Heart right ventricle (tissue), 16 donors: ENCODE results near the gene ABHD12. TPM values are rescaled to one million over a fixed set of nuclear protein-coding genes. Genes with fewer than 3 reads are reported as not detected.

Source experiments
- ATAC-seq, 8 donors: fragments of 200-7000 bp; cut with Tn5 transposase; one replicate each; pipeline ENCODE4 v1.9.1; 2020; ENCODE audit warnings: mild to moderate bottlenecking in 8 of 8, moderate library complexity in 8 of 8, moderate number of reproducible peaks in 1 of 8
- DNase-seq, 2 donors: peaks; one replicate each; pipeline ENCODE4 v3.0.0-alpha.2; 2020
- H3K27ac ChIP-seq, 10 donors: fragments of 200-600 bp; sonication (generic) in 2 of 10; one replicate each; pipeline versions ENCODE4 v1.5.0 to v1.8.0; 2020 to 2022; ENCODE audit warnings: mild to moderate bottlenecking in 3 of 10
- H3K27me3 ChIP-seq, 7 donors: fragments of 200-600 bp; one replicate each; pipeline ENCODE4 v1.8.0; 2021 to 2022; ENCODE audit warnings: mild to moderate bottlenecking in 2 of 7
- H3K36me3 ChIP-seq, 9 donors: fragments of 200-600 bp; sonication (generic) in 1 of 9; one replicate each; pipeline versions ENCODE4 v1.5.0 to v1.8.0; 2020 to 2022; ENCODE audit warnings: mild to moderate bottlenecking in 2 of 9
- H3K4me1 ChIP-seq, 9 donors: fragments of 200-600 bp; sonication (generic) in 1 of 9; one replicate each; pipeline versions ENCODE4 v1.5.0 to v1.8.0; 2020 to 2022; ENCODE audit warnings: mild to moderate bottlenecking in 4 of 9
- H3K4me3 ChIP-seq, 10 donors: fragments of 200-600 bp; sonication (generic) in 2 of 10; one replicate each; pipeline versions ENCODE4 v1.5.0 to v1.8.0; 2020 to 2022; ENCODE audit warnings: mild to moderate bottlenecking in 7 of 10, moderate library complexity in 2 of 10
- H3K9me3 ChIP-seq, 11 donors: fragments of 200-600 bp in 10 of 11; sonication (generic) in 2 of 11; one replicate each; pipeline versions ENCODE4 v1.5.0 to v1.8.0; 2013 to 2022; ENCODE audit warnings: mild to moderate bottlenecking in 2 of 11, control low read depth in 1 of 11, moderate library complexity in 1 of 11
- CTCF ChIP-seq, 9 donors: fragments of 200-600 bp; sonication (generic) in 2 of 9; IDR thresholded peaks; one replicate each; pipeline versions ENCODE4 v1.5.0 to v1.8.0; 2021 to 2022; ENCODE audit warnings: antibody characterized with exemption in 9 of 9, mild to moderate bottlenecking in 5 of 9, moderate library complexity in 1 of 9
- WGBS, 2 donors: extraction: QIAGEN DNeasy Blood & Tissue Kit; methylation state at CpG; one replicate each; pipeline ENCODE4 v1.1.7; 2013; ENCODE audit warnings: inconsistent platforms in 1 of 2; 5-methylcytosine and 5-hydroxymethylcytosine counted together
- intact Hi-C, 10 donors: fragments of 100-400 bp; cut with DNase I; formaldehyde crosslinking; loops; one replicate each; pipeline versions ENCODE4 v1.11.1 to v1.14.2; 2022
- polyA plus RNA-seq, 2 donors: library from polyadenylated mRNA; stranded (reverse); fragments of 200-250 nt; gene quantifications; one replicate each; pipeline ENCODE4 v1.2.3, GENCODE V29; 2013
- total RNA-seq, 10 donors: library from RNA; stranded (reverse); fragmentation: NEBNext Ultra II Directional in 3 of 10; extraction: Animal tissue kit (Norgen Biotek cat#: 25700) in 3 of 10; gene quantifications; one replicate each; pipeline versions ENCODE4 v1.2.1 to v1.2.4, GENCODE V29; 2021 to 2023
- donor health status: Arrhythmogenic right ventricular cardiomyopathy.
- donor health status: ischemic (EF 13 %, LVEDD 7.1; RV severe dilation, severe dysfunction).
- donor health status: healthy with polysubstance abuse.
- donor health status: DM: no; HTN: yes; CAD: no.
- donor health status: DM: no; HTN: no; CAD: no.
- donor health status: ischemic (EF 25% LVEDD 6.9; RV normal size, moderate dysfunction).
- donor health status: ischemic (EF 25% LVEDD 5.7; RV mildly dilated, moderate dysfunction).
- donor health status: healthy.
- donor health status: DM: yes; HTN: yes; CAD: no.
- donor health status: Ischemic cardiomyopathy.
- donor health status: ischemic (EF 35%, LVEDD 5.7; RV mildly dilated, moderate dysfunction).
- donor health status: nonischemic (EF 11% LVEDD 7.7; RV severe dilation, severe dysfunction).
- donor health status: DM: yes; HTN: yes; CAD: no.
- donor health status: PGD.
- donor health status: ischemic (EF 29% LVEDD 5.4; RV normal size, mild dysfunction).
- donor health status: nonischemic (EF 23%, LVEDD 6.1; RV moderate dilation, normal function).

Gene ABHD12
- total and polyA plus RNA-seq, 12 donors, result 21.1 to 41.3 (median 28.1) TPM

DNA sequence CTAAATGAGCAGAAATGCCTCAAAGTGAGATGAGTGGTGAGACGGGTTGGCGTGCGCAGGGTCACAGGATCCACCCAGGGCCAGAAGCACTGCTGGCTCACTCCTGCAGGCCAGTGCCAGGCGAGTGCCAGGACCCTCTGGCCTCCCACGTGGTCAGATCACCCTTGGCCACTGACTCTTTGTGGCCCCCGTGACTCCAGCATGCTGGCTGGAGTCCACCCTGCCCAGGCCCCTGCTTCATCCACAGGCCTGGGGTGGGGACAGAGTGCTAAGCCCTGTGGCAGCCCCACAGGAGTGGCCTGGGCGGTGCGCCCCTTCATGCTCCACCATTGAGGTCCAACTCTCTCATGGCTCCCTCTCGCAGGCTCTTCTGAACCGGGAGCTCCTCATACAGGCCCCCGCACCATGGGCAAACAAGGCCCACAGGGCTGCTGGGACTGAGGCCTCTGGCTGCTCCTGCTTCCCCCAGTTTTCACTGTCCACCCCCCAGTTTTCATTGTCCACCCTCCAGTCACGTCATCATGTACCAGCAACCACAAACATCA lies 61.6 kb downstream of the ABHD12 start:
- H3K4me3 ChIP-seq, result no peak overlapping the region
- TF ChIP-seq CTCF (IDR thresholded peaks at IDR 0.05), result no peak
- ATAC-seq (peak in 2 of 8 donors; percentile 12 to 29), DNase-seq (no peak)
- H3K9me3 ChIP-seq, result peaks cover 0 to 6% (median 0%) of the 10 kb centered on the region in 11 donors
- WGBS, 2 donors, result 97 to 98% methylated on average over 12 of the region's 12 CpGs
- H3K27ac ChIP-seq, result no peak overlapping the region
- no peaks in the 10 kb centered on the region for H3K27me3 ChIP-seq
- no peaks in the 10 kb centered on the region for H3K36me3 ChIP-seq
- H3K4me1 ChIP-seq, result peaks cover 0 to 27% (median 9%) of the 10 kb centered on the region in 9 donors
- intact Hi-C loops, result loop anchor here in 1 of 10 donors (10.0 kb wide), 1 partner anchor 46 kb away; no protein-coding TSS in a partner anchor

DNA sequence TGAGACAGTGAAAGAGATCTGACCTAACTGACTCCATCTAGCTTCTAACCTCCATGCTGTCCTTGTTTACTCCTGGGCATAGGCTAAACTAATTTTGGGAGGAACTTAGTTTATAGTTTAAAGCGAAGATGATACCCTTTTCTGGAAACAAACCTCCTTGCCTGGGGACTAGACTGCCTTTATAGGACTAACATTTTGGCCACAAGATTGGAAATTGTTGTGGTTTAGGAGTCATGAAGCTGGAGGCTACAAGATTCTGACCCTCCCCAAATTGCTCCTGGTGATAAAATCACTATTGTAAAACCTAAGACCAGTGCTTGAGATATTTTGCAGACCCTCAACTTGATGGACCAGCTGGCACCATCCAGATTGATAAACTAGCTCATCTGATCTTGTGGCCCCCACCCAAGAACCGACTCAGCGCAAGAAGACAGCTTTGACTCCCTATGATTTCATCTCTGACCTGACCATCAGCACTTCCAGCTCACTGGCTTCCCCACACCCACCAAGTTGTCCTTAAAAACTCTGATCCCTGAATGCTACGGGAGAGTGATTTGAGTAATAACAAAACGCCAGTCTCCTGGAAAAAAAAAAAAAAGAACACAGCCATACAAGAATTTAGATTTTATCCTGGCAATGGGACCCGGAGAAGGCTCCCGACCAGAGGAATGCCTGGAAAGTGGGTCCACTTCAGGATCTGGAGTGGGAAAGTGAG lies 63.0 kb downstream of the ABHD12 start:
- Histone ChIP-seq H3K9me3 (peaks cover 0 to 6% (median 0%) of the 10 kb centered on the region in 11 donors), H3K4me1 (peaks cover 0 to 33% (median 9%) of the 10 kb centered on the region in 9 donors), H3K4me3 (no peak overlapping the region), H3K27ac (no peak overlapping the region), H3K27me3 (no peaks in the 10 kb centered on the region), H3K36me3 (peaks cover 0 to 8% (median 0%) of the 10 kb centered on the region in 9 donors)
- intact Hi-C loops, result loop anchor here in 1 of 10 donors (10.0 kb wide), 1 partner anchor 47 kb away; no protein-coding TSS in a partner anchor
- no peak for ATAC-seq
- no peak for TF ChIP-seq CTCF (IDR thresholded peaks at IDR 0.05)
- 86 to 87% methylated on average over 7 of the region's 7 CpGs for WGBS, 2 donors
- no peak for DNase-seq

- ATAC-seq (no peak), DNase-seq (no peak)
- WGBS, 2 donors, result 85 to 97% methylated on average over 2 of the region's 2 CpGs
- Histone ChIP-seq H3K36me3 (peaks cover 0 to 23% (median 4%) of the 10 kb centered on the region in 9 donors), H3K4me1 (peaks cover 0 to 33% (median 9%) of the 10 kb centered on the region in 9 donors), H3K9me3 (peaks cover 0 to 6% (median 0%) of the 10 kb centered on the region in 11 donors), H3K27me3 (no peaks in the 10 kb centered on the region), H3K4me3 (no peak overlapping the region), H3K27ac (no peak overlapping the region)
- intact Hi-C loops, result loop anchor here in 1 of 10 donors (10.0 kb wide), 1 partner anchor 49 kb away; no protein-coding TSS in a partner anchor
- no peak for TF ChIP-seq CTCF (IDR thresholded peaks at IDR 0.05)
Measured at GRCh38 chr20:25325997-25326396, 64.6 kb downstream of the ABHD12 start.

DNA sequence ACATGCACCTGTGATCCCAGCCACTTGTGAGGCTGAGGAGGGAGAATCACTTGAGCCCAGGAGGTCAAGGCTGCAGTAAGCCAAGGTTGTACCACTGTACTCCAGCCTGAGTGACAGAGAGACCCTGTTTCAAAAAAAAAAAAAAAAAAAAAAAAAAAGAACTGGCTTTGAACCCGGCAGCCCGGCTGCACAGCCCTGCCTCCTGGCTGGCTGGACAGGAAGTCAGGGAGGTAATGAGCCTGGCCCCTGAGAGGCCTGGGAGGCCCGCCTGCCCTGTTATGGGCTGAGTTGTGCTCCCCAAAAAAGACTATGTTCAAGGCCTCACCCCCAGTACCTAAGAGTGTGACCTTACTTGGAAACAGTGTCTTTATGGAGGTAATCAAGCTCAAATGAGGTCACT lies 65.6 kb downstream of the ABHD12 start:
- H3K4me3 ChIP-seq, result no peak overlapping the region
- DNase-seq, result no peak
- TF ChIP-seq CTCF (IDR thresholded peaks at IDR 0.05), result no peak
- intact Hi-C loops, result loop anchor here in 1 of 10 donors (10.0 kb wide), 1 partner anchor 50 kb away; no protein-coding TSS in a partner anchor
- H3K9me3 ChIP-seq, result peaks cover 0 to 1% (median 0%) of the 10 kb centered on the region in 11 donors
- peaks cover 2 to 34% (median 15%) of the 10 kb centered on the region in 9 donors for H3K4me1 ChIP-seq
- peak overlapping the region in 1 of 10 donors; percentile 33 for H3K27ac ChIP-seq
- H3K27me3 ChIP-seq, result no peaks in the 10 kb centered on the region
- 49 to 59% methylated on average over 3 of the region's 3 CpGs for WGBS, 2 donors
- no peak for ATAC-seq
- H3K36me3 ChIP-seq, result peaks cover 0 to 23% (median 4%) of the 10 kb centered on the region in 9 donors
